Testis (tissue), 2 donors: ENCODE data around the gene MCM10.

ENCODE experiments used
- CTCF ChIP-seq, 3 experiments: fragments of 450-650 bp in 2 of 3; fragments of 200-600 bp in 1 of 3; sonication (generic) in 1 of 3; IDR thresholded peaks; one replicate each; pipeline ENCODE4 v1.5.1; 2016 to 2019; ENCODE audit warnings: antibody characterized with exemption in 3 of 3, mild to moderate bottlenecking in 2 of 3, moderate library complexity in 1 of 3
- POLR2A ChIP-seq: fragments of 450-650 bp; IDR thresholded peaks from one replicate; pipeline ENCODE4 v1.6.1; 2017; ENCODE audit warnings: antibody characterized with exemption, mild to moderate bottlenecking, moderate library complexity

GRCh38 chr10:13189961-13190360 lies 28.6 kb downstream of the MCM10 start:
- TF ChIP-seq POLR2A (no peak), CTCF (IDR thresholded peaks at IDR 0.05) (no peak)
